Putamen (tissue), 1 donor: ENCODE data around the gene THAP9.

ENCODE experiments used
- DNase-seq: peaks from one replicate; pipeline ENCODE4 v3.0.0-alpha.2; 2016; ENCODE audit warnings: low spot score

THAP9 gene

GRCh38 chr4:82965763-82966162, 65.2 kb downstream of the THAP9 start:
- DNase-seq = no peak

- DNase-seq = no peak
Observed at GRCh38 chr4:82968972-82969371, 68.4 kb downstream of the THAP9 start.

- DNase-seq = no peak
Observed at GRCh38 chr4:82969414-82969813, 68.9 kb downstream of the THAP9 start.
